DMS53 treated with DMSO at 0.1 percent for 48 hours (cell line): ENCODE data around the gene GANAB.
"Not testable (repeated sequence)": the region's sequence is repeated elsewhere in the genome, so short reads cannot be mapped to it uniquely, and the experiment has no call there.

ENCODE experiments used
- DNase-seq: peaks from one replicate; lab custom pipeline; 2025; ENCODE audit not compliant: unreplicated experiment; lab: John Stamatoyannopoulos, UW

GANAB gene

DNA sequence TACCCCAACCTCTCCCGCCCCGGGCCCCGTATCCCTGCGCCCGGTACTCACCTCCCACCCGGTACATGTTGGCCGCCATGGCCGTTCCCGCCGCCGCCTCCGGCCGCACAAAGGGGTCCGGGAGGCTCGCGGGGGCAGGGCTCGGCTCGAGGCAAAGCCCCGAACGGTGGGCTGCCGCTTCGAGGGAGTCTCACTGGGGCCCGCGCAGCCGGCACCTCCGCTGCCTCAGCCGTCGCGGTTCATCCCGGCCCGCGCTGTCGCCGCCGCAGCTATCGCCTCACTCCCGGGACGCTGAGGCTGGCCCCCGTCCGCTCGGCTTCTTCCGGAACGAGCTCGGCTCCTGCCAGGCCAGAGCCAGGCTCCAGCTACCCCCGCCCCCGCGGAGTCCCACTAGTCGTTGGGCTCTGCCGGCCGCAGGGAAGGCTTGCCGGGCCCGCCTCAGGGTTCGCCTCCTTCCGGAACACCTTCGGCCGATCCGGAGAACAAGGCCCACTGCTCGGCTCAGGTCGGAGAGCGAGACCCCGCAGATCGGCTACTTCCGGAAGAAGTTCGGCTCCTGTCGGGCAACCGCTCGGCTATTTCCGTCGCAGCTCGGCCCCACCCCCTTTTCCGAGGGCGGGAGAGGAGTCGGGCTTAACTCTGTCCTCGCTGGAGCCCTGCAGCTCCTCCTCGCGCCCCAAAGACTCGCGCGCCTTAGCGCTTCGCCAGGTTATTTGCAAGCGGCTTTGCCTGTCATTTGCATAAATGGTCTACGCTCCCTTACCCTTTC, 44.9 kb downstream of the GANAB start, which contains the start of gene MTA2:
Gene MTA2 (minus strand): TSS at position 494 of the 769 bp plus-strand sequence. CDS start 415 bp downstream, at position 79.
- peak; percentile 98 for DNase-seq

DNA sequence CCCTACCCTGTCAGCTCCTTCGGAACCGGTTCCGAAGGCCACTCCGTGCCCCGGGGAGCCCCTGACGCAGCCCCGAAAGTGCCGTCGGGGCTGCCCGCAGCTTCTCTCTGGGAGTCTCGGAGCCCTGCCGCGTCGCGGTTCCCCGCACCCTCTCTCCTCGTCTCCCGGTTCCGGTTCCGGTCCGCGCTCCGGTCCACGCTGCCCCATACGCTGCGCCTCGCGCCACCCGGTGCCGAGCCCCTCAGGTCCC, 45.4 kb downstream of the GANAB start:
- DNase-seq, result no peak

DNA sequence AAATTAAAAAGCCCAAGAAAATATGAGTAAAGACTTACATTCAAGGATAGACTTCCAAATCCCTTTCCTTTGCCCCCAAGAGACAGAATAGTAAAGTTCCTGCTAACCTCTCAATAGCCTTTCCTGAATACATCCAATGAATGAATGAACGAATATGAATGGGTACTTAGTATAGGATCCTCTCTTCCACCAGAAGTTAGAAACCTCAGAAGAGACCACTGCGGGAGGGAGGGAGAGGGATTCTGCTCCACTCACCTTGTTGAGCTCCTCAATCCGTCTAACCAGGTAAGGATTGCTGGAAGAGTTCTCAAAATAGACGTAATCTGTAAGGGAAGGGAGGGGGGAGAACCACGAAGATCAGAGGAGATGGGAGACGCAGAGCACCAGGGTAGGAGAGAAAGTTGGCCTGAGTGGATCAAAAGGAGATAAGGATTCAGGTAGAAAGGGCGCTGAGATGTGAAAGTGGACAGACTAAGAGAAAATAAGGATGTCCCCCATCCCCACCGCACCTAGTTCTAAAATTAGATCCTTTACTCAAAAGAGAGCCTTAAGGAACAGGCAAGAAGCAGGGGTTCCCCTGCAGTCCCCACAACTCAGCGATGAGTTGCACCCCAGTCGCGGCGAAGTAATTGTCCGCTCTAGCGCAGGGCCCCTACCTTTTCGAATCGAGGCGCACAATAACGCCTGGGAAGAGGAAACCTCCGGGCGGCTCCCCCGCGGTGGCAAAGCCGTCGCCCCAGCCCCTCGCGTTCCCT, 45.9 kb downstream of the GANAB start:
- DNase-seq, result no peak

DNA sequence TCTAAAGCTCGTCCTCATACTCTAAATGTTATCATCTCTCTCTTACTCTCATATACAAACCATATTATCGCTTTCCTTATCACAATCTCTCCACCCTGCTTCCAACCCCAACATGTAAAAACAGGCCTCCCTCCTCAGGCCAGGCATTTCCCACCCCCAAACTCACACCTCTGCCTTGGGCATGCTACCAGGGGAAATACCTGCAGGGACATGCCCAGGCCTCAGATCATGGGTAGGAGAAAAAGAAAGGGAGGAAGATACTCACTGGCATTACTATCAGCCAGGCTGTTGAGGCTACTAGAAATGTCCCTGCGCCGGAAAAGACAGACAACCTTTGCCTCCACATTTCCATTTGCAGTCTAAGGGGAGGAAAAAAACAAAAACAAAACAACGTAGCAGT, 46.5 kb downstream of the GANAB start:
- DNase-seq, result no peak

DNA sequence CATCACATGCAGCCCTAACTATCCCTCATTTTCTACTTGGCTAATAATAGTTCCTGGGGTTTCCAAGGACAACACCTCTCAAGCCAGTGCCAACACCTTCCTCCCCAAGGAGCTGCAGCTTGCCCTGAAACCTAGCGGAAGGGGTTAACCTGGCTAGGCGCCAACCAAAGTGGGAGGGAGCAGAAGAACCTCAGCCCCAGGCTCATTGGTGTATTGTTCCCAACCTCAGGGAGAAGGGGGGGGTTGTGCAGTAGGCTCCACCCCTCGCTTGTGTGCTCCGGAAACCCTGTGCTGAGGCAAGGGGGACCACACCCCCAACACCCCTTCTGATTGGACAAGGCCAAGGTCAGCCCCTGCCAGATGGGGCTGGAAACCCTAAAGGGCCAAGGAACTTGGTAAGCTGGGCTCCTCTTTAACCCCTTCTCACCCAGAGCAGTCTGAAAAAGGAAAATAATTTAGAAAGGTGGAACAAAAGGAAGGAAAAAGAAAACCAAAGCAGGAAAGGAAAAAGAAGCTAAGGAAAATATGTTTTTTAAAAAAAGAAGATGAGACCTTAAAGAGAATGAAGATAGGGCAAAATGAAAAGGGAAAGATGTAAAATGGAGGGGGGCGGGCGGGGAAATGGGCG, 47.2 kb downstream of the GANAB start:
- DNase-seq, result no peak

DNA sequence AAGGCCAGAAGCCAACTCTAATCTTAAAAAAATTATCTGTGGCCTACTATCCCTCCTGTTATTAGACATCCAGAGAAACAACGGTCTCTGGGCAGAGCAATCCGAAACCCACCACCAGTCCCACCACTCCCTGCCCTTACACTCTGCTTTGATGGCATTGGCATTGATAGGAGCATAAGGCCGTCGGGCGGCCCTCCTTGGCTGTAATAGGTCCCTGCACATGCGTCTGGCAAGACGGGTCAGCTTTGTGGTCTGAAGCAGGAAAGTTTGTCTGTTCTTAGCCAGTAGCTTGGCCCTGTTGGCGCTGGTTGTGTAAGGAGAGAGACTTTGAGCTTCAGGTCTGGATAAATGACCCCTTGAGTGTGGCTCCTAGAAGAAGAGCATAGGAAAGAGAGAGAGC, 51.3 kb downstream of the GANAB start:
- no peak for DNase-seq

DNA sequence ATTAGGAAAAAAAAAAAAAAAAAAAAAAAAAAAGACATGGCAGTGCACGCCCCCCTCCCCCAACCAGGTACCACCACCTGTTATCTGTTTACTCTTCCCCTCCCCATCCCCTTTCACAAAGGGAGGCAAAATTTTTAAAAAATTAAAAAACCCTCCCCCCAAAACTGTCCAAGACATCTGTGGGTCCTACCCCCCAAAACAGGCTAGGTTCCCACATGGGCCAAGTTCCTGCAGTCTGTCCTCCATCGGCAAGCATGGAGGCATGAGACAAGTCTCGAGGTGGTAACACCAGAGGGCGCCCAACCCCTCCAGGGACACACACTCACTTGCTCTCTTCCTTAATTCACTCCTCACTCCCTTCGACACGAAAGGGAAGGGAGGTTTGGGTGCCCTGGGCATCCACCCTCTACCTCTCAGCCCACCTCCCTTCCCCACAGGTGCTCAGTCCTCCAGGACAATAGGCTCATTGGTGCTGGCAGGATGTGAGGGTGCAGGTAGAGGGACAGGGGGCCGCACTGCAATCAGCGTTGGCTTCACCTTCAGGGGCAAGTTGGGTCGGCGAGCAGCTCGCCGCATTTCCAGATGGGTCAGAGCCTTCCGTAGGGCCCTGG, 52.9 kb downstream of the GANAB start:
- peak; percentile 50 for DNase-seq

DNA sequence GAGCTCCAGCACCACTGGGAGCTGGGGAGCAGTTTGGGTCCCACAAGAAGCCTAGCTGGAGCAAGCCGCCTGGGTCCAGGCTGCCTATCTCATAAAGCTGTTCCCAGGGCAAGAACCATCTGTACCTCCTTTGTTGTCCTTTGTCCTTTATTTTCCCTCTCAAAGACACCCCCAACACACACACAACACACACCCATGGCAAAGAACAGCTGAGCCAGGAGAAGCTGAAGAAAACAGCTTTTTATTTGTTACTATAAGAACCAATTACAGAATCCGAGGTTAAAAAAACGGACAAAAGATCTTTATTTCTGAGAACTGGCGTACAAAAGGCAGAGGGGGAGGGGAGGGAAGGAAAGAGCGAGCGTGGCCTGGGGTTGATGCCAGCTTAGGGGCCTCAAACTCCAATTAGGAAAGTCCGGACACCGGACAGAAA, 53.4 kb downstream of the GANAB start:
- no peak for DNase-seq

DNA sequence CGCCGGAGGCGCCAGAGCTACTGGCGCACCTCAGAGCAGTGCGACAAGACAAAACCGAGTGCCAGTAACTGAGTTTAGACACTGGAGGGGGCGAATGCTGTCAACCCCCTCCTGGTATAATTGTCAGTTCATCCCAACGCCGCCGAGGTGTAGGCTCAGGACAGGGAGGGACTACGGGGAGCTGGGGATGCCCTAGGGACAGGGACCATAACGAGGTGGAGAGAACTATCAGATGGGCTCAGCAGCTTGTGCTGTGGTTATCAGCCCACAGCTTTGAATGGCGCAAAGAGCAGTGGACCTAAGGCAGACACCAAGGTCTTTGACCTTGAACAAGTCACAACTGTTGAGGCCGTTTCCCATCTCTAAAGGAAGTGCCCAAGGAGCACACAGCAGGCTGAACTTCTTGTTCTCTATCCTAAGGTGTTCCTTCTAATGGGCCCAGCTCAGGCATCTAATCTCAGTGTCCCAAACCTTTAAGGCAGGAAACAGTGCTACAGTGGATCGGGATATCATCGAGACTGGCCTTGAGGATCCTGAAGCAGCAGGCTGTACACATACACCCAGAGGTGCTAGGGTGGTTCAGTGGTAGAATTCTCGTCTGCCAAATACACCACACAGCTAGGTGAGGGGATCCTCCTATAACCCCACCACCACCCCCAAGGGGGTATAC, 54.1 kb downstream of the GANAB start:
- peak; percentile 55 for DNase-seq

DNA sequence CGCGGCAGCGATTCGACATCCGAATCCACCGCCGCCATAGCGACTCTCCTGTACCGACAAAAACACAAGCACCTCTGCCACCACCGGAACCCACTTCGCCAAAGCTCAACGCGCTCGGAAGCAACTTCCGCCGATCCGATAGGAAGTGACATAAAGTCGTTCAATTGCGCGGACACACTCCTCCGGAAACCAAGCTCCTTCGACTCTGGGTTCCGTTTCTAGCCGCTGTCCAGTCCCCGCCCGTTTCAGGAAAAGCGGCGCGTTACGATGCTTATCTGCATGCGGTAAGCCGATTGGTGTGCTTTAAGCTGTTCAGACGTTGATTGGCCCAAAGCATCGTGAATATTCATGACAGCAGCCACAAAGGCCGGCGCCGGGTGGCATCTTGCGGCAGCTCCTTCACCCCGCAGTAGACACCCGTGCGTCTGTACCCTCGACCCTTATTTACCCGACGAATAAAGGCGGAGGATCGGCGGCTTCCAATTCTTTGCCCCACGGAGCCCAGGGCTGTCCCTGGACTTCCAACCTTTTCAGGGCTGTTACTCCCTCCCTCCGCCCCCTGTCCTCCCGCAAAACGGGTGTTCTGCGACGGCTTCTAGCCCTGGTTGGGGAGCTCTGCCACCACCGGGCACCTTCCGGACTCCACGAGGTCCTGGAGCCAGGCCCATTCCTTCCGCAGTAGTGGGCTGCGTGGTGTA, 54.8 kb downstream of the GANAB start, which contains the start of gene TUT1:
Gene TUT1 (minus strand): TSS at position 76 of the 698 bp plus-strand sequence. CDS start 38 bp downstream, at position 38.
- peak; percentile 99 for DNase-seq

DNA sequence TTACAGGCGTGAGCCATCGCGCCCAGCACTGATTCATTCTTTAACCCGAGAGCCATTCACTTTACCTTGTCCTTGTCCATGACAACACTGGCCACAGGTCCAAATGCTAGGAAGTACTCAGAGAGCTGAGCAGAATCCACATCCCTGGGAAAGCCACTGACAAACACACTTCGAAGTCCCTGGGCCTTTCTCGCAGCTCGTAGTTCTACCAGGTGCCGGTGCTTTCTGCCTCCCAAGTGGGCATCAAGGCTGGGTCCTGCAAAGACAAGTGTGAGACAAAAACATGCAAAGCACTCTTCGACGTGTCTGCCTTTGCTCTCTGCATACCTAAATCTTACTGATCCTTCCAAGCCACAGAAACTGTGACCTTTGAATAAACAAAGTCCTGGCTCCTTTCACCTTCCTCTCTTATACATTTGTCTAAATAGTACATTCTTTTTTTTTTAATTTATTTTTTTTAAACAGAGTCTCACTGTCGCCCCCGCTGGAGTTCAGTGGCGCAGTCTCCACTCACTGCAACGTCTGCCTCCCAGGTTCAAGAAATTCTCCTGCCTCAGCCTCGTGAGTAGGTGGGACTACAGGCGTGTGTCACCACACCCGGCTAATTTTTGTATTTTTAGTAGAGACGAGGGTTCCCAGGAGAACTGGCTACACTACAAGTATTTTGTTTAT, 57.3 kb downstream of the GANAB start:
- DNase-seq, result no peak

DNA sequence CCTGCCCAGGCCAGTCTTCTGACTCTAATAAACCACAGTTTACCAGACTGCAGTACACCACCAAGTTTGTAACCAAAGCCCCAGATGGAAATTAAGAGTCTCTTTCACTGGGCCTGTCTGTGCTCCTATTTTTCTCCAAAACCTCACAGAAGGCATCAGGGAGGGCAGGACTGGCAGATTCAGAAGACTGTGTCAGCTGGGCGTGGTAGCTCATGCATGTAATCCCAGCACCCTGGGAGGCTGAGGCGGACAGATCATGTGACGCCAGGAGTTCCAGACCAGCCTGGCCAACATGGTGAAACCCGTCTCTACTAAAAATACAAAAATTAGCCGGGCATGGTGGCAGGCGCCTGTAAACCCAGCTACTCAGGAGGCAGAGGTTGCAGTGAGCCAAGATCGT, 61.1 kb downstream of the GANAB start:
- DNase-seq, result not testable (repeated sequence)

DNA sequence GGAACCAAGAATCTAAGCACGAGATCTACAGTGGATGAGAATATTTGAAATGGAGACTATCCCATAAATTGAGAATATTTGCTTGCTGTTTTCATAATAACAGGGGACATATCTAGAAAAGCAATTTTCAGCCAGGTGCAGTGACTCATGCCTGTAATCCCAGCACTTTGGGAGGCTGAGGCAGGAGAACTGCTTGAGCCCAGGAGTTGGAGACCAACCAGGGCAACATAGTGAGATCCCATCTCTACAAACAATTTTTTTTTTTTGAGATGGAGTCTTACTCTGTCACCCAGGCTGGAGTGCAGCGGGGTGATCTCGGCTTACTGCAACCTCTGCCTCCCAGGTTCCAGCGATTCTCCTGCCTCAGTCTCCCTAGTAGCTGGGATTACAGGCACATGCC, 64.7 kb downstream of the GANAB start:
- DNase-seq, result not testable (repeated sequence)

DNA sequence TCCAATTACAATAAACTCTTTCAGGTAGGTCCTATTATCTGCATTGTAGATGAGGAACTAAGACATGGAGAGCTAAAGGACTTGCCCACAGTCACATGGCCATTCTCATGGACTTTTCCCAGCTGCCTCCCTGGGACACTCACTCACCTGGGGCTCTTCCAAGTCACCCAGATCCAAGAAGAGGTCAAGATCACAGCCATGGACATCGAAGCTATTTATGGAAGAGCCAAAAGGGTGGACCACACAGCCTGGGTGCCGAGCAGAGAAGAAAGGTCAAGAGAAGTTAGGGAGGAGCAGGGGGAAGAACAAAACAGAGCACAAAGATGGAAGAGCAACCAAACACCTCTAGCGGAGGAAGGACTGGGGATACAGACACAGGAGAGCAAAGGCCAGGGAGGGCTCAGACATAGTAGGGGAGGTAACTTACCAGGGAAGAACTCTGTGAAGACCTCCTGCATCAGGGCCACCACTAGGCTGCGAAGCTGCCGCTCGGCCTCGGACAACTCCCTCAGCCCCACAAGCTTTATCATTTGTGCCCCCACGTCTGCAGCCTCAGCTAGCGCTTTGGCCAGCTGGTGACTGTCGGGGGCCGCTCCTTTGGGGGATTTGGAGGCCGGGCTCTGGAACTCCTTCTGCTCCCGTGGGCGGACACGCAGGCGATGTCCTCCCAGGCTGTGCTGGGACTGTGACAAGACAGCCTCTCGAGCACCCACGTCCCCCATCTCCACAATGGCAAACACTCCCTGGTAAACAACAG, 65.3 kb downstream of the GANAB start:
- DNase-seq, result no peak

DNA sequence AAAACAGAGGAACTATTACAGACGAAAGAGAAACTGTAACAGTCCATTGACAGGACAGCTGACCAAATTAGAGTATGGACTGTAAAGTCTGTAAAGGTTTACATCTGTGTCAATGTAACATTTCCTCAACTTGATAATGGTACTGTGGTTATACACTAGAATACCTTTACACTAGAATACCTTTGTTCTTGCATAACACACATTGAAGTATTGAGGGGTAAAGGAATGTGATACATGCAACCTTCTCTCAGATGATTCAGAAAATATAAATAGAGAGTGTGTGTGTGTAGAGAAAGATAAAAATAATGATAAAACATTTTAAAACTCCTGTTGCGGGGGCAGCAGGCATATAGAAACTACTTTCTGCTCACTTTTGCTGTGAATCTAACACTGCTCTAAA, 67.2 kb downstream of the GANAB start:
- no peak for DNase-seq

DNA sequence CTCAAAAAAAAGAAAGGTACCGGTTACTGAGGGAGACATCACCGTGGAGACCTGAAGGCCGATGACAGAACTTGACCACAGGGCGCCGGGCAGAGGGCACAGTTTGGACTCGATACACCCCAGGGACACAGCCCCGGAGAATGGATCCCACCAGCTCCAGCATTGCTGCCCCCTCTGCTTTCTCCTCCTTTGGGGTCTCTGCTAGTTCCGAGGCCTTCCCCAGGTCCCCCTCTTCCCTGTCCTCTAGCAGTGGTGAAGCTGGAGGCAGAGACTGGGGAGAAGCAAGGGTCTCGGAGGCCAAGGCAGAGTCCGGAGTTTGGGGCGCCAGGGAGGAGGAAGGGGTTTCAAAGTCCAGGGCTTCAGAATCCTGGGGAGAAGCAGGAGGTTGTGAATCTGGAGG, 67.9 kb downstream of the GANAB start:
- DNase-seq, result no peak

DNA sequence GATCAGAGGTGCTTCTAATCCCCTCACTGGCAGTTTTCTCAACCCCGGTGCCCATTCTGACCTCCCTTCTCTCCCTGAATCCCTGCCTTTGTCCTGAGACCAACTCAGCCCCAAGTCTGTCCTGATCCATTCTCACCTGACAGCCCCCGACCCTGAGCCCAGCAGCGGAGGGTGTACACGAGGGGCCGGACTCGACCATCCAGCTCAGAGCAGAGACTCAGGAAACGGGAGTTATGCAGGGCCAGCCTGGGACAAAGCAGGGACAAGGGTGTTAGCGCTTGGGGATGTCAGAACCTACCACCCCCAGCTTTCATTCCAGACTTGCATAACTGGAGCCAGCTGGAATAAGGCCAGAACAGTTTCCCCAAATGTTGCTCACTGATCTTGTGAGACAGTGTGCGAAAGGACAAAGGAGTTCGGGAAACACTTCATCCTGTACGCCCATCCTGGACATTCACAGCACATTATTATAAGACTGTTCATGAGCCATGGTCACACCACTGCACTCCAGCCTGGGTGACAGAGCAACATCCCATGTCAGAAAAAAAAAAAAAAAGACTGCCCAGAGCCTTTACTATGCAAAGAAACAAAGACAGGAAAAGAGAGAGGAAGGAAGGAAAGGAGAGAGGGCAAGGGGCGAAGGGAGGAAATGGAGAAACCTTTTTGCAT, 69.2 kb downstream of the GANAB start:
- no peak for DNase-seq

DNA sequence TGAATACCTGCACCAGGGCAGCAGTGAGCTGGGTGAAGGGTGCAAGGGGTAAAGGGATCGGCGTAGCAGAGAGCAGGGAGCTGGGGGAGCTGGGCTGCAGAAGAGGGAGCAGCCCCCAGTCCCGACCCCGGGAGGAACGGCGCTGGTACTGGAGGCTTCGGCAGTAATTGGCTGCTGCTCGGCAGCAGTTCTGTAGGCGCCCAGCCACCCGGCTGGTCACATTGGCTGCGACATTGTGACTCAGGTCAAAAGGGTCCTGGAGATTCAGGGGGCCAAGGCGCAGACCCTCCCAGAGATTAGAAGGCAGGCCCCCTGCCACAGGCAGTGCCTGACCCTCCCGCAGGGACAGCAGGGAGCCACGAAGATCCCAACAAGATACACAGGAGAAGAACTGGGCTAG, 70.6 kb downstream of the GANAB start:
- no peak for DNase-seq

DNA sequence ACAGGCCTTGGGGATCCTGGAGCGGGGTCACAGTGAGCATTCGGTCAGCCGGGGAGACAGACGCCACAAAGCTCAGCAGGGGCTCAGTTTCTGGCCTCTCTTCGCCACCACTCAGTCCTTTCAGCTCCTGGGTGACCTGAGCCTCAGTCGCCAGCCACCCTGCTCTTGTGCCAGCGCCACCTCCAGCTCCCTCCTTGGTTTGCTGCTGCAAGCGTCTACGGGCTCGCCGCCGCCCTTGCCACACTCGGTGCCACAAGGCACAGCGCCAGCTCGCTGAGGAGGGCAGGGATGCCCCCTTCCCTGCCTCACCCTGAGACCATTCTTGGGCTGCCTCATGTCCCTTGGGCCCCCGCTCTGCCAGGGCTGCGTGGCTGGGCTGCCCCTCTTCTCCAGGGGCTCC, 71.3 kb downstream of the GANAB start:
- no peak for DNase-seq
